A204.1 (cell line): Measurements from ENCODE around the gene RUNX3.

Experiments used
- FAIRE-seq: peaks from 2 replicates; lab custom pipeline; 2012; peaks lifted over from hg19 to GRCh38; lab: Jason Lieb, UNC

The RUNX3 gene

DNA sequence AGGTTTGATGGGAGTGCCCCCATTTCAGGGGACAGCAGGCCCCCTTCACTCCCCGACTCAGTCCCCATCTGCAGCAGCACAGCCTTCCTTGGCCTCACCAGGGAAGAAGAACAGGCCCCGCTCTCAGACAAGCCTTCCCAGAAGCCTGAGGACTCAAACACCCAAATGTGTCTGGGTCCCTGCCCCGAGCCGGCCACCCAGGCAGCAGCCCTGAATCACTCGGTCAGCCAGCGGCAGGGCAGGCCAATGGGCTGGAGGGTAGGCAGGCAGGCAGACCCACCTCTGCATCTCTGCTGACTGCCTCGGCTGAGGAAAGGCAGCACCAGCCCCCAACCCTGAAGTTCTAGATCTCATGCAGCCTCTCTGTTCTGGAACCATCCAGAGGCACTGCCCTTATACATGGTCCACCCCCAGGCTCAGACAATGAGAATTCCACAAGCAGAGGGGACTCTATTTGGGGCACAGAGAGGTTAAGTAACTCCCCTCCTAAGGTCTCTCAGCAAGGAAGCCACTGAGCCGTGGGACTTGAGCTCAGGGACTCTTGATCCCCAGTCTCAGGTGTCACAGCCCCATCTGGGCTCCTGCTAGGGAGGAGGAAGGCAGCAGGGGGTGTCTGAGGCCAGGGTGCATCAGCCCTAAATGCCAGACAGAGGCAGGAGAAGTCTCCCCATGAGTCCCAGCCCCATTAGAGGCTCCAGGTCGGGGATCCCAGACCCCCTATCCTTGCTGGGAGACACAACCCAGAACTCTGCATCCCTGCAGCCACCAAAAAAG, 33.2 kb upstream of the RUNX3 start:
- no peak for FAIRE-seq

- no peak for FAIRE-seq
Observed at GRCh38 chr1:24961961-24962861, 32.1 kb upstream of the RUNX3 start.

- FAIRE-seq: no peak
Observed at GRCh38 chr1:24961334-24961733, 31.3 kb upstream of the RUNX3 start.

DNA sequence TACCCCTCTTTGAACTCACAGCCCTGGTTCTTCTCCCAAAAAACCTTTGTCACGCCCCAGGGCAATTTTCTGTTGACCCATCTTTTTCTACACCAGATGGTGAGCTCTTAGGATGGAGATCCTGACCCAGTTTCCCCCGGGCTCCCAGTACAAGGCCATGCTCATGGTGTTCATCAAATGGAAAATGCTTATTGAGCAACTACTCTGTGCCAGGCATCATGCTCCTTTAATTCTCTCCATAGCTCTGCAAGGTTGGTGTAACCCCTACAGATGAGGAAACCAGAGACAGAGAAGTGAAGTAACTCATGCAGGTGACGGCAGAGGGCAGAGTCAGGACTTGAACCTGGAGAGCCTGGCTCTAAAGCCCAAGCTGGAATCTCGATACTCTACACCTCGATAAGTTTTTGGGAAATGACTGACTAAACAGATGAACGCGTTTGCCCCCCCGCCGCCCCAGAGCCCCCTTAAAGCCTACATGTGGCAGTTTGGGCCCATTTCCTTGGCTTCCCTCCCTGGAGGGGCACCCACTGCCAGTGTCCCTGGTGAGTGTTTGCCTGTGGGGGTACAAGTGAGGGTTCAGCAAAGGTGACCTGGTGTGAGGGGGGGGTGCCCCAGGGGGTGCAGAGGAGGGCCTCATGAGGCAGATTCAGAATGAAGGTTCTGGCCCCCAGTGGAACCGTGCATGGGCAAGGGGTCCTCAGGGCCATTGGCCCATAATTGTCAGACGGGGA, 30.2 kb upstream of the RUNX3 start:
- FAIRE-seq: no peak

DNA sequence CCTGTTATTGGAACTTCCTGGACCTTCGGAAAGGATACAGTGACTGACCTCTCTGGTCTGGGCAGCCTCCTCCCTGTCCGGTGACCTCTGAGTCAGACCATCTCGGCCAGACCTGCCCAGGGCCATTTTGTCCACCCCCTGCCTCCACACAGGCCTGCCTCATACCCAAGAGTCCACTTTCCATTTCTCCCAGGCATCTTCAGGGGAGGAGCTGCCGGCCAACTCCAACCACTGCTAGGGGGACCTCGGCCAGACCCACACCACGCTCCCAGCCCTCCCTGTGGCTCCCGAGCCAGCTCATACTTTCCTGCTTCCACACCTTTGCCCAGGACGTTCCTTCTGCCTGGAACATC, 29.5 kb upstream of the RUNX3 start:
- no peak for FAIRE-seq

GRCh38 chr1:24958766-24959622, 28.9 kb upstream of the RUNX3 start:
- no peak for FAIRE-seq

DNA sequence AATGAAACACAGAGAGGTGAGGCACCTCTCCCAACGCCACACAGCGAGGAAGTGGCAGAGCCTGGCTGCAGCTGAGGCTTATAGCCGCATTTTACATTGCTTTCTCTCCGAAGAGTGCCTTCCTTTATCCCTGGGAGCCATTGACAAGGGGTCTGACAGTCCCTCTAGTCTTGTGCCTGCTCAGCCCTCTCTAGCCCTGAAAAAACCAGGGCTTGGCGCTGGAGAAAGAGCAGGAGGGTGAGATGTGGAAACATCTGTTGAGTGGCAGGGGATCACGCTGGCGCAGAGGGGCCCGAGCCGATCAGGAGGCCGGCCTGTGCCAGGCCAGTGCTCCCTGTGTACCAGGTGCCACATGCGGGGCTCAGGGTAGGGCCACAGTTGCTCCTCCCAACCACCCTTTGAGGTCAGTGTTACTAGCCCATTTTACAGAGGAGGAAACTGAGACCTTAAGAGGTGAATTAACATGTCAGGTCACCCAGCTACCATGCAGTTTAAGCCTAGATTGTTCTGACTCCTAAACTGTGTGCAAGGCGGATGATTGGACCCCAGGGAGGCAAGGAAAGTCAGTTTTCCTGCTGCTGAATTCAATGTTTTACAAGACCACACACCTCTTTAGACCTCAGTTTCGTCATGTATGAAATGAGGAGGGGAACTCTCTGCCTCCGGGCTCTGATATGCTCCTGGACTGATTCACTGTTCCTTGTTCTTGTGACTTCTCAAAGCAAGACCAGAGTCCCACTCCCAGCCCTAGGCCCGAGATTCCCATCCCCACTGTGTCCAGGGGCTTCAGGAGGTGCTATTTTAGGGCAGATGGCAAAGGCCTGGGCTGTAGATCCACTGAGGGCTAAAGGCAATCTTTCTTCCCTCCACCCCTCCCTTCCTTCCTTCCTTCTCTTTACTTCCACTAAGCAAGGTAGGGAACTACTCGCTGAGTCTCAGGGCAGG, 28.0 kb upstream of the RUNX3 start:
- no peak for FAIRE-seq

- FAIRE-seq: no peak
Observed at GRCh38 chr1:24957016-24957807, 27.1 kb upstream of the RUNX3 start.

DNA sequence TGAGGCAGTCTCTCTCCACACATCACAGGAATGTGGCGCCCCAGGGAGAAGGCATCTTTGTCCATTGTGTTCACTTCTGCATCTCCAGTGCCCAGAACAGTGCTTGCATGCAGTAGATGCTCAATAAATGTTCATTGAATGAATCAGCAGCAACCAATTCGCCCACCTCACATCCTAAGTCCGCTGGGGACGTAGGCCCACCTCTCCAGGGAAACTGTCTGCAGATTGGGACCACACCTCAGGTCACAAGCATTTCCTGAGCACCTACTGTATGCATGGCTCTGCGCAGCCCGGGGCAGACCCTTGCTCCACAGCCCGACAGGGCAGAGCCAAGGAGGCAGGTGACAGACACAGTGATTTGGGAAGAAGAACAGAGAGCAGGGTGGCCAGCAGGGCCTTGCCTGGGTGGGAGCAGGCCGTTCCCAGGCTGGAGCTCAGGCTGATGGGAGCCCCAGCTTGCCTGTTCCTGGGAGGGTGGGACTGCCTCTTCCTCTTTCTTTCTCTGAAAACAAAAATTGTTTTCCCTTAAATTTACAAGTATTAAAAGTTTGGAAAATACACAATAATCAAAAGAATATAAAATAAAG, 25.8 kb upstream of the RUNX3 start:
- no peak for FAIRE-seq

- no peak for FAIRE-seq
Observed at GRCh38 chr1:24955161-24955560, 25.1 kb upstream of the RUNX3 start.

GRCh38 chr1:24954631-24955030, 24.6 kb upstream of the RUNX3 start:
- no peak for FAIRE-seq

GRCh38 chr1:24954022-24954421, 23.9 kb upstream of the RUNX3 start:
- FAIRE-seq: no peak

DNA sequence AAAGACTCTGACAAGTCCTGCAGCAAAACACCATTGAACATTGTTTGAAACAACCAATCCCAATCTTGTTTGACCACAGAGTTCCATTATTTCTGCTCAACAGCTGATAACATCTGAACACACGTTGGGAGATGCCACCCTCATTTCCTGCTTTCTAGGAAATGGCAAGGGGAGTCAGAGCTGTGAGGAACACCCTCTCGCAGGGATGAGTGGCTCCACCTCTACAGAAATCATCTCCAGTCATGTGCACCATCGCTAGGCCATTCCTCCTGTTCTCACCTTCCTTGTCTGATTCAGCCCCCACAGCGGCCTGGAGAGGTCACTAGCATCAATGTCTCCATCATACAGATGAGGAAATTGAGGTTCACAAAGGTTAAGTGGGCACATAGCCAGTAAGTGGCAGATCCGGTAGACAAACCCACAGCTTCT, 22.4 kb upstream of the RUNX3 start:
- no peak for FAIRE-seq

- no peak for FAIRE-seq
Observed at GRCh38 chr1:24951810-24952412, 21.8 kb upstream of the RUNX3 start.

DNA sequence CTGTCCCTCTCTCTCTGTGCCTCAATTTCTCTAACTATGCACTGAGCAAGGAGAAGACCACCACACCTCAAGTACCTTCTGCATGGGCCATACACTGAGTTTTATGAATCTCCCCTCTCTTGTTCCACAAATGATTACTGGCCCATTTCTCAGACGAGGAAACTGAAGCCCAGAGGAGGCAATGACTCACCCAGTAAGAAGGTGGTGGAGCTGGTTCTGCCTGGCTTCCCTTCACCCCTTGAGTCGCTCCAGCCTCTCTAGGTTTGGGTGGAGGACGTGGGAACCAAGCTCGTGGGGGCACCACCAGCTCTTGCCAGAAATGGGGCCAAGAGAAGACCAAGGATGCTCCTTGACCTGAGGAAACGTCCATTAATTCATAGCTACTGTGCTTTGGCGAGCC, 21.3 kb upstream of the RUNX3 start:
- no peak for FAIRE-seq

DNA sequence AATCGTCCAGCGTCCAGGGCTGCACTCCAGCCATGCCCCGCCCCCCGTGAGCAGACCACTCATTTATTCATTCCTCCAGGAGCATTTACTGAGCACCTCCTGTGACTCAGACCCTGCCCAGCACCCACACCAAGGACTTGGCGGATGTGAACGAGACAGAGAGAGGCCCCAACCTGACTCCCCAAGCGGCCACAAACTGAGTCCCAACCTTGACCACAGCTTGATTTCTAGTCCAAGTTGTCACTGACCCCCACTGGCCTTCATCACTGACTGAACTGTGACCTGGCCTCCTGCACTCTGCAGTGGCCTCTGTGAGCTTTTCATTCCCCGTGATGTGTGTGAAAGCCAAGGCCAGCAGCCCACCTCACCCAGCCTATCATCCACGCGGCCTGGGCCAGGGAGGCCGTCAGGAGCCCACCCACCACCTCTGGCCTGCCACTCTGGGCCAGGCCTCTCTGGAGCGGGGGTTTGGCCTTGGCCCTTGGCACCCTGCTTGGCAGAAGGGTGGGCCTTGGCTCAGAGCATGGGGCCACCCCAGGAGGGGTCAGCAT, 19.3 kb upstream of the RUNX3 start:
- no peak for FAIRE-seq

GRCh38 chr1:24948079-24948827, 18.2 kb upstream of the RUNX3 start:
- FAIRE-seq: no peak
